Subcutaneous abdominal adipose tissue (tissue), 5 donors: ENCODE measurements around the gene MTERF4.

Experiments
- H3K27ac ChIP-seq: one replicate; pipeline ENCODE4 v1.7.0; 2013; ENCODE audit warnings: low read depth, mild to moderate bottlenecking, inconsistent platforms, low read length, moderate library complexity
- H3K27me3 ChIP-seq, 5 donors: one replicate each; pipeline ENCODE4 v1.7.0; 2013; ENCODE audit warnings: low read length in 5 of 5, inconsistent platforms in 1 of 5; ENCODE audit not compliant: control insufficient read depth in 5 of 5, insufficient read depth in 4 of 5
- H3K36me3 ChIP-seq, 5 donors: one replicate each; pipeline ENCODE4 v1.7.0; 2013; ENCODE audit warnings: low read length in 5 of 5; ENCODE audit not compliant: control insufficient read depth in 5 of 5, insufficient read depth in 5 of 5
- H3K4me1 ChIP-seq, 5 donors: one replicate each; pipeline ENCODE4 v1.7.0; 2013; ENCODE audit warnings: low read length in 5 of 5, mild to moderate bottlenecking in 3 of 5, moderate library complexity in 1 of 5; ENCODE audit not compliant: control insufficient read depth in 5 of 5, insufficient read depth in 5 of 5
- H3K4me3 ChIP-seq, 5 donors: one replicate each; pipeline ENCODE4 v1.7.0; 2013; ENCODE audit warnings: low read length in 5 of 5, low read depth in 1 of 5
- H3K9ac ChIP-seq, 5 donors: one replicate each; pipeline ENCODE4 v1.7.0; 2013; ENCODE audit warnings: low read length in 5 of 5, mild to moderate bottlenecking in 4 of 5, moderate library complexity in 3 of 5
- H3K9me3 ChIP-seq, 5 donors: one replicate each; pipeline ENCODE4 v1.7.0; 2013; ENCODE audit warnings: low read length in 5 of 5; ENCODE audit not compliant: control insufficient read depth in 5 of 5
- donor health status: healthy.
- donor health status: healthy.
- donor health status: healthy.
- donor health status: healthy.
- donor health status: healthy.

Gene MTERF4

GRCh38 chr2:241091734-241092445 lies 10.2 kb downstream of the MTERF4 start:
- Histone ChIP-seq H3K27me3 (no peaks in the 10 kb centered on the region), H3K27ac (peak overlapping the region; percentile 87), H3K36me3 (peaks cover 12 to 92% (median 80%) of the 10 kb centered on the region in 5 donors), H3K9ac (peak overlapping the region in 1 of 5 donors; percentile 32), H3K9me3 (no peaks in the 10 kb centered on the region), H3K4me1 (peaks cover 0 to 43% (median 27%) of the 10 kb centered on the region in 5 donors), H3K4me3 (no peak overlapping the region)

- no peaks in the 10 kb centered on the region for H3K27me3 ChIP-seq
- peaks cover 11 to 92% (median 84%) of the 10 kb centered on the region in 5 donors for H3K36me3 ChIP-seq
- H3K27ac ChIP-seq = peak overlapping the region; percentile 87
- peaks cover 0 to 43% (median 27%) of the 10 kb centered on the region in 5 donors for H3K4me1 ChIP-seq
- no peaks in the 10 kb centered on the region for H3K9me3 ChIP-seq
- H3K9ac ChIP-seq = no peak overlapping the region
- no peak overlapping the region for H3K4me3 ChIP-seq
Observed at GRCh38 chr2:241091201-241091600, 10.9 kb downstream of the MTERF4 start.

GRCh38 chr2:241088791-241089732 lies 13.0 kb downstream of the MTERF4 start:
- Histone ChIP-seq H3K4me3 (no peak overlapping the region), H3K4me1 (peaks cover 0 to 35% (median 27%) of the 10 kb centered on the region in 5 donors), H3K9ac (no peak overlapping the region), H3K27me3 (no peaks in the 10 kb centered on the region), H3K9me3 (no peaks in the 10 kb centered on the region), H3K36me3 (peaks cover 7 to 79% (median 71%) of the 10 kb centered on the region in 5 donors), H3K27ac (peak overlapping the region; percentile 68)

GRCh38 chr2:241088376-241088775 lies 13.7 kb downstream of the MTERF4 start:
- Histone ChIP-seq H3K4me1 (peaks cover 0 to 30% (median 21%) of the 10 kb centered on the region in 5 donors), H3K27me3 (no peaks in the 10 kb centered on the region), H3K4me3 (no peak overlapping the region), H3K9ac (no peak overlapping the region), H3K9me3 (no peaks in the 10 kb centered on the region), H3K27ac (peak overlapping the region; percentile 68), H3K36me3 (peaks cover 7 to 74% (median 64%) of the 10 kb centered on the region in 5 donors)

GRCh38 chr2:241087420-241088268 lies 14.4 kb downstream of the MTERF4 start:
- H3K9ac ChIP-seq = no peak overlapping the region
- H3K36me3 ChIP-seq = peaks cover 7 to 73% (median 57%) of the 10 kb centered on the region in 5 donors
- peaks cover 0 to 24% (median 14%) of the 10 kb centered on the region in 5 donors for H3K4me1 ChIP-seq
- no peak overlapping the region for H3K27ac ChIP-seq
- H3K4me3 ChIP-seq = no peak overlapping the region
- no peaks in the 10 kb centered on the region for H3K9me3 ChIP-seq
- H3K27me3 ChIP-seq = no peaks in the 10 kb centered on the region

GRCh38 chr2:241084856-241085444 lies 17.1 kb downstream of the MTERF4 start:
- no peaks in the 10 kb centered on the region for H3K27me3 ChIP-seq

GRCh38 chr2:241083091-241083415 lies 19.0 kb downstream of the MTERF4 start:
- Histone ChIP-seq H3K9me3 (no peaks in the 10 kb centered on the region), H3K36me3 (peaks cover 7 to 33% (median 23%) of the 10 kb centered on the region in 5 donors), H3K27me3 (no peaks in the 10 kb centered on the region), H3K9ac (no peak overlapping the region), H3K27ac (no peak overlapping the region), H3K4me1 (peaks cover 0 to 7% (median 6%) of the 10 kb centered on the region in 5 donors), H3K4me3 (no peak overlapping the region)

More at GRCh38 chr2:241084856-241085444, 17.1 kb downstream of the MTERF4 start:
- H3K4me3 ChIP-seq = no peak overlapping the region
- H3K4me1 ChIP-seq = peaks cover 0 to 16% (median 7%) of the 10 kb centered on the region in 5 donors
- H3K9me3 ChIP-seq = no peaks in the 10 kb centered on the region
- H3K9ac ChIP-seq = no peak overlapping the region
- no peak overlapping the region for H3K27ac ChIP-seq
- peaks cover 7 to 51% (median 41%) of the 10 kb centered on the region in 5 donors for H3K36me3 ChIP-seq

GRCh38 chr2:241082341-241083090 lies 19.6 kb downstream of the MTERF4 start:
- Histone ChIP-seq H3K36me3 (peaks cover 7 to 28% (median 18%) of the 10 kb centered on the region in 5 donors), H3K4me1 (peaks cover 0 to 7% (median 6%) of the 10 kb centered on the region in 5 donors), H3K27ac (no peak overlapping the region), H3K27me3 (no peaks in the 10 kb centered on the region), H3K4me3 (no peak overlapping the region), H3K9ac (no peak overlapping the region), H3K9me3 (no peaks in the 10 kb centered on the region)
